ENCODE results near the gene HPCAL1.

DNA sequence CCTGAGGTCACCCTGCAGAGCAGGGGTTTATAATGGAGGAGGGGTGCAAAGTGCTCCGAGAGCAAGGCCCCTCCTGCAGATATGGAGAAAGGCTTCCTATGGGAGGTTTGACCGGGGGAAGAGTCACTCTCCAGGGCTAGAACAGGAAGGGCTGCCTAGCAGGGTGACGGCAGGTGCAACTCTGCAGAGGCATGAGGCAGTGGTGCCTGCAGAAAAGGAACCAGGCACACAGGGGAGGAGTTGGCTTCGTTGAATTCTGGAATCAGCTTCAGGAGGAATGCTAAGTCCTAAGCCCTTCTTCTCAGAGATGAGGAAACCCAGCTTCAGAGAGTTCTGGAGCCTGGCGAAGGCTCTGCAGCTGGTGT is 17.5 kb upstream of the HPCAL1 start:
- TF ChIP-seq, protein P1, sequence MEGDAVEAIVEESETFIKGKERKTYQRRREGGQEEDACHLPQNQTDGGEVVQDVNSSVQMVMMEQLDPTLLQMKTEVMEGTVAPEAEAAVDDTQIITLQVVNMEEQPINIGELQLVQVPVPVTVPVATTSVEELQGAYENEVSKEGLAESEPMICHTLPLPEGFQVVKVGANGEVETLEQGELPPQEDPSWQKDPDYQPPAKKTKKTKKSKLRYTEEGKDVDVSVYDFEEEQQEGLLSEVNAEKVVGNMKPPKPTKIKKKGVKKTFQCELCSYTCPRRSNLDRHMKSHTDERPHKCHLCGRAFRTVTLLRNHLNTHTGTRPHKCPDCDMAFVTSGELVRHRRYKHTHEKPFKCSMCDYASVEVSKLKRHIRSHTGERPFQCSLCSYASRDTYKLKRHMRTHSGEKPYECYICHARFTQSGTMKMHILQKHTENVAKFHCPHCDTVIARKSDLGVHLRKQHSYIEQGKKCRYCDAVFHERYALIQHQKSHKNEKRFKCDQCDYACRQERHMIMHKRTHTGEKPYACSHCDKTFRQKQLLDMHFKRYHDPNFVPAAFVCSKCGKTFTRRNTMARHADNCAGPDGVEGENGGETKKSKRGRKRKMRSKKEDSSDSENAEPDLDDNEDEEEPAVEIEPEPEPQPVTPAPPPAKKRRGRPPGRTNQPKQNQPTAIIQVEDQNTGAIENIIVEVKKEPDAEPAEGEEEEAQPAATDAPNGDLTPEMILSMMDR (IDR thresholded peaks at IDR 0.05): no peak
- TF ChIP-seq POLR2A (IDR thresholded peaks at IDR 0.05; ENCODE audit: low read depth) (no peak), POLR2AphosphoS5 (IDR thresholded peaks at IDR 0.05) (no peak)
